ENCODE data around the gene ERC2. TPM values are rescaled to one million over a fixed set of nuclear protein-coding genes. Genes with fewer than 3 reads are reported as not detected.

The ERC2 gene
- total and polyA plus RNA-seq, 7 experiments from 2014 or later, result not detected

GRCh38 chr3:55895897-55896566 lies 572.2 kb downstream of the ERC2 start:
- Histone ChIP-seq H3K4me3 (ENCODE audit: low read length) (no peak overlapping the region), H3K4me1 (ENCODE audit: control insufficient read depth in 2 of 2, insufficient read depth in 2 of 2, low read length in 2 of 2) (no peaks in the 10 kb centered on the region), H3K27ac (ENCODE audit: low read depth, low read length) (no peak overlapping the region), H3K36me3 (ENCODE audit: control insufficient read depth in 2 of 3, insufficient read depth in 3 of 3, low read length in 3 of 3) (no peaks in the 10 kb centered on the region), H3K9me3 (ENCODE audit: control insufficient read depth in 2 of 3, low read length in 3 of 3) (no peaks in the 10 kb centered on the region), H3K27me3 (ENCODE audit: control insufficient read depth in 2 of 2, insufficient read depth in 2 of 2, low read length in 2 of 2) (no peaks in the 10 kb centered on the region)
- POLR2A ChIA-PET, result no interaction called here
- DNase-seq, result no peak
- intact Hi-C loops (cut with micrococcal nuclease), result no loop called here
- Mint-ChIP-seq H3K4me1 (no peaks in the 10 kb centered on the region), H3K27ac (no peak overlapping the region), H3K9me3 (peaks cover 0 to 8% (median 0%) of the 10 kb centered on the region in 11 donors), H3K27me3 (peaks cover 0 to 6% (median 3%) of the 10 kb centered on the region in 5 donors), H3K36me3 (no peaks in the 10 kb centered on the region), H3K4me3 (no peak overlapping the region)
- no peak for ATAC-seq
- CTCF ChIA-PET, result no interaction called here

- Mint-ChIP-seq H3K27ac (no peak overlapping the region), H3K27me3 (peaks cover 0 to 6% (median 3%) of the 10 kb centered on the region in 5 donors), H3K36me3 (no peaks in the 10 kb centered on the region), H3K4me3 (no peak overlapping the region), H3K4me1 (no peaks in the 10 kb centered on the region), H3K9me3 (peaks cover 0 to 8% (median 0%) of the 10 kb centered on the region in 11 donors)
- Histone ChIP-seq H3K27ac (ENCODE audit: low read depth, low read length) (no peak overlapping the region), H3K4me3 (ENCODE audit: low read length) (no peak overlapping the region), H3K27me3 (ENCODE audit: control insufficient read depth in 2 of 2, insufficient read depth in 2 of 2, low read length in 2 of 2) (no peaks in the 10 kb centered on the region), H3K36me3 (ENCODE audit: control insufficient read depth in 2 of 3, insufficient read depth in 3 of 3, low read length in 3 of 3) (no peaks in the 10 kb centered on the region), H3K9me3 (ENCODE audit: control insufficient read depth in 2 of 3, low read length in 3 of 3) (no peaks in the 10 kb centered on the region), H3K4me1 (ENCODE audit: control insufficient read depth in 2 of 2, insufficient read depth in 2 of 2, low read length in 2 of 2) (no peaks in the 10 kb centered on the region)
- CTCF ChIA-PET, result no interaction called here
- DNase-seq (no peak), ATAC-seq (no peak)
- POLR2A ChIA-PET, result no interaction called here
- intact Hi-C loops (cut with micrococcal nuclease), result no loop called here
Observed at GRCh38 chr3:55894605-55895004, 573.7 kb downstream of the ERC2 start.

- intact Hi-C loops (cut with micrococcal nuclease), result no loop called here
- Histone ChIP-seq H3K9me3 (ENCODE audit: control insufficient read depth in 2 of 3, low read length in 3 of 3) (no peaks in the 10 kb centered on the region), H3K4me1 (ENCODE audit: control insufficient read depth in 2 of 2, insufficient read depth in 2 of 2, low read length in 2 of 2) (no peaks in the 10 kb centered on the region), H3K27me3 (ENCODE audit: control insufficient read depth in 2 of 2, insufficient read depth in 2 of 2, low read length in 2 of 2) (no peaks in the 10 kb centered on the region), H3K36me3 (ENCODE audit: control insufficient read depth in 2 of 3, insufficient read depth in 3 of 3, low read length in 3 of 3) (no peaks in the 10 kb centered on the region), H3K4me3 (ENCODE audit: low read length) (no peak overlapping the region), H3K27ac (ENCODE audit: low read depth, low read length) (no peak overlapping the region)
- H3K27me3 Mint-ChIP-seq, result peaks cover 0 to 6% (median 3%) of the 10 kb centered on the region in 5 donors
- H3K27ac Mint-ChIP-seq, result no peak overlapping the region
- ChIA-PET POLR2A (no interaction called here), CTCF (no interaction called here)
- no peaks in the 10 kb centered on the region for H3K36me3 Mint-ChIP-seq
- H3K4me1 Mint-ChIP-seq, result no peaks in the 10 kb centered on the region
- no peak overlapping the region for H3K4me3 Mint-ChIP-seq
- H3K9me3 Mint-ChIP-seq, result peaks cover 0 to 8% (median 0%) of the 10 kb centered on the region in 11 donors
- no peak for ATAC-seq
- no peak for DNase-seq
Observed at GRCh38 chr3:55893045-55893664, 575.1 kb downstream of the ERC2 start.

GRCh38 chr3:55891106-55891505 lies 577.2 kb downstream of the ERC2 start:
- H3K9me3 ChIP-seq (ENCODE audit: control insufficient read depth in 2 of 3, low read length in 3 of 3), result no peaks in the 10 kb centered on the region
- ChIA-PET POLR2A (no interaction called here), CTCF (no interaction called here)
- no peaks in the 10 kb centered on the region for H3K36me3 Mint-ChIP-seq
- no peaks in the 10 kb centered on the region for H3K4me1 Mint-ChIP-seq
- H3K36me3 ChIP-seq (ENCODE audit: control insufficient read depth in 2 of 3, insufficient read depth in 3 of 3, low read length in 3 of 3), result no peaks in the 10 kb centered on the region
- no peak overlapping the region for H3K4me3 Mint-ChIP-seq
- no peak overlapping the region for H3K27ac ChIP-seq (ENCODE audit: low read depth, low read length)
- peaks cover 0 to 8% (median 0%) of the 10 kb centered on the region in 11 donors for H3K9me3 Mint-ChIP-seq
- H3K4me1 ChIP-seq (ENCODE audit: control insufficient read depth in 2 of 2, insufficient read depth in 2 of 2, low read length in 2 of 2), result no peaks in the 10 kb centered on the region
- H3K27ac Mint-ChIP-seq, result no peak overlapping the region
- ATAC-seq (no peak), DNase-seq (no peak)
- H3K27me3 ChIP-seq (ENCODE audit: control insufficient read depth in 2 of 2, insufficient read depth in 2 of 2, low read length in 2 of 2), result no peaks in the 10 kb centered on the region
- intact Hi-C loops (cut with micrococcal nuclease), result no loop called here
- H3K4me3 ChIP-seq (ENCODE audit: low read length), result no peak overlapping the region
- H3K27me3 Mint-ChIP-seq, result peaks cover 0 to 8% (median 3%) of the 10 kb centered on the region in 5 donors

- intact Hi-C loops (cut with micrococcal nuclease), result no loop called here
Observed at GRCh38 chr3:55888282-55888885, 579.9 kb downstream of the ERC2 start.

GRCh38 chr3:55885721-55886120 lies 582.5 kb downstream of the ERC2 start:
- CTCF ChIA-PET, result no interaction called here
- POLR2A ChIA-PET, result no interaction called here
- Histone ChIP-seq H3K27me3 (ENCODE audit: control insufficient read depth in 2 of 2, insufficient read depth in 2 of 2, low read length in 2 of 2) (no peaks in the 10 kb centered on the region), H3K36me3 (ENCODE audit: control insufficient read depth in 2 of 3, insufficient read depth in 3 of 3, low read length in 3 of 3) (no peaks in the 10 kb centered on the region), H3K9me3 (ENCODE audit: control insufficient read depth in 2 of 3, low read length in 3 of 3) (no peaks in the 10 kb centered on the region), H3K4me1 (ENCODE audit: control insufficient read depth in 2 of 2, insufficient read depth in 2 of 2, low read length in 2 of 2) (no peaks in the 10 kb centered on the region), H3K27ac (ENCODE audit: low read depth, low read length) (no peak overlapping the region), H3K4me3 (ENCODE audit: low read length) (no peak overlapping the region)
- Mint-ChIP-seq H3K9me3 (peaks cover 0 to 6% (median 0%) of the 10 kb centered on the region in 11 donors), H3K4me1 (no peaks in the 10 kb centered on the region), H3K4me3 (no peak overlapping the region), H3K36me3 (no peaks in the 10 kb centered on the region), H3K27ac (no peak overlapping the region), H3K27me3 (peaks cover 0 to 9% (median 0%) of the 10 kb centered on the region in 5 donors)
- intact Hi-C loops (cut with micrococcal nuclease), result no loop called here
- DNase-seq, result no peak
- no peak for ATAC-seq

More at GRCh38 chr3:55888282-55888885, 579.9 kb downstream of the ERC2 start:
- Mint-ChIP-seq H3K27ac (no peak overlapping the region), H3K4me1 (no peaks in the 10 kb centered on the region), H3K36me3 (no peaks in the 10 kb centered on the region), H3K4me3 (no peak overlapping the region), H3K27me3 (peaks cover 0 to 4% (median 2%) of the 10 kb centered on the region in 5 donors), H3K9me3 (peaks cover 0 to 4% (median 0%) of the 10 kb centered on the region in 11 donors)
- Histone ChIP-seq H3K4me3 (ENCODE audit: low read length) (no peak overlapping the region), H3K4me1 (ENCODE audit: control insufficient read depth in 2 of 2, insufficient read depth in 2 of 2, low read length in 2 of 2) (no peaks in the 10 kb centered on the region), H3K9me3 (ENCODE audit: control insufficient read depth in 2 of 3, low read length in 3 of 3) (no peaks in the 10 kb centered on the region), H3K27me3 (ENCODE audit: control insufficient read depth in 2 of 2, insufficient read depth in 2 of 2, low read length in 2 of 2) (no peaks in the 10 kb centered on the region), H3K36me3 (ENCODE audit: control insufficient read depth in 2 of 3, insufficient read depth in 3 of 3, low read length in 3 of 3) (no peaks in the 10 kb centered on the region), H3K27ac (ENCODE audit: low read depth, low read length) (no peak overlapping the region)
- ChIA-PET CTCF (no interaction called here), POLR2A (no interaction called here)
- ATAC-seq (no peak), DNase-seq (no peak)
